AG04450 (cell line): ENCODE measurements around the gene CCDC93. TPM values are rescaled to one million over a fixed set of nuclear protein-coding genes. Genes with fewer than 3 reads are reported as not detected.

ENCODE experiments used
- CTCF ChIA-PET: fragments of 300-600, 350-600 bp; formaldehyde crosslinking; extraction: SDS; loops from one replicate; lab custom pipeline; 2022; ENCODE audit warnings: antibody characterized with exemption, inconsistent platforms; lab: Charles Lee
- POLR2A ChIA-PET: fragments of 350-600 bp; formaldehyde crosslinking; extraction: SDS; loops from one replicate; lab custom pipeline; 2021; ENCODE audit warnings: antibody characterized with exemption, inconsistent platforms; lab: Yijun Ruan, JAX
- DNase-seq: peaks from one replicate; pipeline ENCODE4 v3.0.0-alpha.2; 2011; ENCODE audit warnings: low read depth, low spot score
- H3K27ac ChIP-seq: one replicate; pipeline ENCODE4 v1.5.1; 2012; ENCODE audit warnings: low read depth, low read length, control low read depth
- H3K27me3 ChIP-seq: one replicate; pipeline ENCODE4 v1.6.0; 2012; ENCODE audit warnings: low read length; ENCODE audit not compliant: control insufficient read depth, insufficient read depth
- H3K4me3 ChIP-seq: 2 replicates; pipeline ENCODE4 v1.5.1; 2011; ENCODE audit warnings: mild to moderate bottlenecking, low read depth, low read length, control low read depth
- H3K9me3 ChIP-seq: 2 replicates; pipeline ENCODE4 v1.5.1; 2012; ENCODE audit warnings: low read length; ENCODE audit not compliant: control insufficient read depth, insufficient read depth
- polyA plus RNA-seq: library from polyadenylated mRNA; depleted of rRNA; stranded (reverse); fragments of >200 nt; gene quantifications from 2 replicates; pipeline ENCODE4 v1.2.3, GENCODE V29; 2011
- TF ChIP-seq, protein P1 (sequence below): IDR thresholded peaks from 2 replicates; pipeline ENCODE4 v1.5.1; 2011; ENCODE audit warnings: low read depth, low read length, control low read depth, inconsistent platforms

CCDC93 gene
- polyA plus RNA-seq, 1 experiment = 19.9 TPM

DNA sequence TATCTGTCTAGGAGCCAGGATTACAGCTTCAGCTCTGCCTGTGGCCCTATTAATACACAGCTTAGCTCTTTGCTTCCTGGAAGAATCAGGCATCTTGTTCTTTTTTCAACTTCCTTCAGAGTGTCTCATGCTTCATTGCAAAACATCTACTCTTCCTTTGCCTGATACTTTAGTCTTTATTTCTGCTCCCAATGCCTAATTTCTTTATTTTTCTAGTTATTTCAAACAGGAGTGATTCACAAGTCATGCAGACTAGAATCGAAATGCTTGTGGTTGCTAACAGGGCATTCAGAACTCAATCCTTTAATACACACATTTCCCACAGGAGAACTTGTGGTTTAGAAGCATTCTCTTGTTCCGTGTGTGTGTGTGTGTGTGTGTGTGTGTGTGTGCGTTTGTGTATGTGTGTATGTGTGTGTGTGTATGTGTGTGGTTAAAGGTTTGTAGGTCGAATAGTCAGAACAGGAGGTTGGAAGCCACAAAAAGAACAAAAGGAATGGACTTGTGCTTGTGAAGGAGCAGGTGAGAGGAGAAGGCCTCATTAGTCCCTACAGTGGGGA lies 46.1 kb upstream of the CCDC93 start:
- CTCF ChIA-PET = interaction anchor here (4.8 to 6.6 kb wide), 2 partner anchors 13 to 27 kb away, joined by 24 to 65 read pairs; no protein-coding TSS in a partner anchor
- TF ChIP-seq, protein P1, sequence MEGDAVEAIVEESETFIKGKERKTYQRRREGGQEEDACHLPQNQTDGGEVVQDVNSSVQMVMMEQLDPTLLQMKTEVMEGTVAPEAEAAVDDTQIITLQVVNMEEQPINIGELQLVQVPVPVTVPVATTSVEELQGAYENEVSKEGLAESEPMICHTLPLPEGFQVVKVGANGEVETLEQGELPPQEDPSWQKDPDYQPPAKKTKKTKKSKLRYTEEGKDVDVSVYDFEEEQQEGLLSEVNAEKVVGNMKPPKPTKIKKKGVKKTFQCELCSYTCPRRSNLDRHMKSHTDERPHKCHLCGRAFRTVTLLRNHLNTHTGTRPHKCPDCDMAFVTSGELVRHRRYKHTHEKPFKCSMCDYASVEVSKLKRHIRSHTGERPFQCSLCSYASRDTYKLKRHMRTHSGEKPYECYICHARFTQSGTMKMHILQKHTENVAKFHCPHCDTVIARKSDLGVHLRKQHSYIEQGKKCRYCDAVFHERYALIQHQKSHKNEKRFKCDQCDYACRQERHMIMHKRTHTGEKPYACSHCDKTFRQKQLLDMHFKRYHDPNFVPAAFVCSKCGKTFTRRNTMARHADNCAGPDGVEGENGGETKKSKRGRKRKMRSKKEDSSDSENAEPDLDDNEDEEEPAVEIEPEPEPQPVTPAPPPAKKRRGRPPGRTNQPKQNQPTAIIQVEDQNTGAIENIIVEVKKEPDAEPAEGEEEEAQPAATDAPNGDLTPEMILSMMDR = no peak
- peak; percentile 34 for DNase-seq
- no peaks in the 10 kb centered on the region for H3K9me3 ChIP-seq
- H3K27me3 ChIP-seq = peaks cover 3% of the 10 kb centered on the region
- H3K27ac ChIP-seq = no peak overlapping the region
- POLR2A ChIA-PET = no interaction called here
- no peak overlapping the region for H3K4me3 ChIP-seq

DNA sequence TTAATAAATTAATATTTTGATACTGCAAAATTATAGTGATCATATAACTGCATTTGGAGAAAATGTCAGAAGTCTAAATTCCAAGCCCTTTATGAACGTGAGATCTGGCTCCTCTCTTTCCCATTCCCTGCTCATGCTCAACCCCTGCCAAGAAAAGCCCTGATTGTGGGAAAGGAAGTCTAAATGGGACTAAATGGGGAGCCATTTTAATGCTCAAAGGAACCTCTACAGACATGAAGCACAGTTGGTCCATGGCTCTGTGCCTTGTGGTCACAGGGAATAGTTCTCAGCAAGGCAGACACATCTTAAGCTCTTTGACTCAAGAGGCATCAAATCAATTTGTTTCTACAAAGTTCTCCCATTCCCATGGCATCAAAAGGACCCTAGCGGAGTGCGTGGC lies 45.1 kb upstream of the CCDC93 start:
- H3K27ac ChIP-seq = no peak overlapping the region
- no peak overlapping the region for H3K4me3 ChIP-seq
- ChIA-PET POLR2A (no interaction called here), CTCF (interaction anchor here (4.8 to 6.6 kb wide), 2 partner anchors 11 to 26 kb away, joined by 24 to 65 read pairs; no protein-coding TSS in a partner anchor)
- no peaks in the 10 kb centered on the region for H3K9me3 ChIP-seq
- TF ChIP-seq, protein P1 = no peak
- peaks cover 3% of the 10 kb centered on the region for H3K27me3 ChIP-seq
- no peak for DNase-seq

DNA sequence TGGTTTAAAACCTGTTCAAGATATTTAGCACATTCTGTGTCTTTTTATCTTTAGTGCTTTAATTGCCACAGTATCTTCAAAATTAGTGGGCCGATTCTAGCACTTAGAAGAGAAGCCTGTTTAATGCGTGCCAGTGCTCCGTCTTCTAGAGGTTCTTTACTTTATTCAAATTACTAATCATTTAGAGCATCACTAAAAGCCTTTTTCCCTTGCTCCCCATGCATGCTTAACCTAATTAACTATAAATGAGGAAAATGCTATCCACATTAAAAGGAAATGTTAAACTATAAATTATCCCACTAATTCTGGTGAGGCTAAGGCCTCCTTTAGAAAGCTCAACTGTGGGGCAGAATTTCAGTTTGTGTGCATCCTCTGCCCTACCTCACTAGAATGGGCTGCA lies 42.9 kb upstream of the CCDC93 start:
- Histone ChIP-seq H3K9me3 (no peaks in the 10 kb centered on the region), H3K27me3 (peaks cover 3% of the 10 kb centered on the region), H3K4me3 (no peak overlapping the region), H3K27ac (no peak overlapping the region)
- TF ChIP-seq, protein P1 = no peak
- ChIA-PET CTCF (interaction anchor here (0.7 kb wide), 1 partner anchor 8 kb away, joined by 3 read pairs; no protein-coding TSS in a partner anchor), POLR2A (no interaction called here)
- no peak for DNase-seq

DNA sequence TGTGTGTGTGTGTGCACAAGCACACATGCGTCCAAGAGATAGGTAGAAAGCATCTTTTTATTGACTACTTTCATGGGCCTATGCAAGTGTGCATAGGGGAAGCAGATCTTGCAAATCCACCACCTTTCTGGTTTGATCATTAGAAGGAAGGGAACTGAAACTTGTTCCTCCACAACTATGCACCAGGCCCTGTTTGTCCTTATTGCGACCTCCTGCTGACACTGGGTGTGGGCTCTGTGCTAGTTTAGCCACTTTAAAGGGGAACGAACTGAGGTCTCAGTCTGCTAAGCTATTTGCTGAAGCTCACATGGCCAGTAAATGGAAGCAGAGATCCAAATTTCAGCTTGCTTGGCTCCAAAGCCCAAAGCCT lies 42.3 kb upstream of the CCDC93 start:
- H3K4me3 ChIP-seq = no peak overlapping the region
- TF ChIP-seq, protein P1 = no peak
- ChIA-PET POLR2A (no interaction called here), CTCF (interaction anchor here (0.7 to 0.8 kb wide), 2 partner anchors 8 to 9 kb away, joined by 3 to 5 read pairs; no protein-coding TSS in a partner anchor)
- no peak overlapping the region for H3K27ac ChIP-seq
- peaks cover 3% of the 10 kb centered on the region for H3K27me3 ChIP-seq
- no peaks in the 10 kb centered on the region for H3K9me3 ChIP-seq
- DNase-seq = no peak

DNA sequence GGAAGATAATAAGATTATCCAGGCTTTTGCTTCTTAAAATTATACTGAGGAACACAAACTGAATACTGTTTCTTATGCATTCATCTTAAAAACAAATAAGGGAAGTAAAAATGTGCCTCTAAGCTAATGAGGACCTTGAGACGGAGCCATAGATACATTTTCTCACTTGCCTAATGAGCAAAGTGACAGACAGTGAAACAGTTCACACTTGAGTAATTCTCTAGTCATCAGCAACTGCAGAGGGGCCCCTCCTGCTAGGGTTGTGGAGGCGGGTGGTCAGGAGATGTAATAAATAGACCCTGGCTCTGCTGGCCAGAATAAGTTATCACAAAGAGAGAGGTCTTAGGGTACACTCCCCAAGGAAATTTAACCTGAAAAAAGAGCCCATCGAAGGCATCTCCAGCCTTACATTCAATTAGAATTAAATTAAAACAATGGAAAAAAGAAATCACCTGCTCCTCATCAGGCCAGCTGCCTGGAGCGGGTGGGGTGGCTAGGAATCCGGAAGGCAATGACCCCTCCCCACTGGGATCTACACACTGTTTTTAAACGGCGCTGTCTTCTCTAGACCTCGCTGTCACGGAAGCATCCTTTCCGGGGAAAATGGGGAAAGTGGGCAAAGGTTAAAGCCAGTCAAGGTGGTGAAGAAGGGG lies 41.8 kb upstream of the CCDC93 start:
- no peak overlapping the region for H3K27ac ChIP-seq
- ChIA-PET CTCF (interaction anchor here (0.7 to 1.6 kb wide), 3 partner anchors 7 to 9 kb away, joined by 3 to 5 read pairs (median 5); no protein-coding TSS in a partner anchor), POLR2A (no interaction called here)
- no peak overlapping the region for H3K4me3 ChIP-seq
- TF ChIP-seq, protein P1 = no peak
- no peaks in the 10 kb centered on the region for H3K9me3 ChIP-seq
- H3K27me3 ChIP-seq = peaks cover 3% of the 10 kb centered on the region
- DNase-seq = no peak
